H1 (cell line): Measurements from ENCODE around the gene SBNO2. TPM values are rescaled to one million over a fixed set of nuclear protein-coding genes. Genes with fewer than 3 reads are reported as not detected.

Source experiments
- CTCF ChIA-PET: fragments of 300-600 bp; sonication (Branson Sonifier 250); formaldehyde crosslinking; loops from one replicate; lab custom pipeline; 2021; ENCODE audit not compliant: partially characterized antibody; lab: Charles Lee
- POLR2A ChIA-PET: fragments of 300-600 bp; sonication (Branson Sonifier 250); formaldehyde crosslinking; loops from one replicate; lab custom pipeline; 2021; ENCODE audit warnings: inconsistent platforms; ENCODE audit not compliant: partially characterized antibody; lab: Charles Lee
- DNase-seq, 2 experiments: peaks; one replicate each; pipeline versions ENCODE4 v3.0.0 to v3.0.0-alpha.2; 2010 to 2022; ENCODE audit warnings: low spot score in 2 of 2, low read depth in 1 of 2, mixed read lengths in 1 of 2
- FAIRE-seq: peaks from 2 replicates; lab custom pipeline; 2011; peaks lifted over from hg19 to GRCh38; lab: Jason Lieb, UNC
- H2AFZ ChIP-seq: 2 replicates; pipeline ENCODE4 v1.8.1; 2012; ENCODE audit warnings: low read length, inconsistent platforms
- H2AK5ac ChIP-seq: 2 replicates; pipeline ENCODE4 v1.6.1; 2013; ENCODE audit warnings: low read depth, low read length
- H2BK120ac ChIP-seq: replicated peaks from 2 replicates; pipeline ENCODE3; 2013; ENCODE audit warnings: low read depth, low read length, inconsistent platforms
- H2BK12ac ChIP-seq: 2 replicates; pipeline ENCODE4 v1.6.1; 2013; ENCODE audit warnings: low read depth, low read length
- H2BK15ac ChIP-seq: 2 replicates; pipeline ENCODE4 v1.6.1; 2013; ENCODE audit warnings: low read length
- H2BK20ac ChIP-seq: 2 replicates; pipeline ENCODE4 v1.6.1; 2013; ENCODE audit warnings: low read length
- H2BK5ac ChIP-seq: 2 replicates; pipeline ENCODE4 v1.6.1; 2013; ENCODE audit warnings: low read depth, low read length
- H3K14ac ChIP-seq: 2 replicates; pipeline ENCODE4 v1.6.1; 2013; ENCODE audit warnings: inconsistent platforms; ENCODE audit not compliant: insufficient read length
- H3K18ac ChIP-seq: 2 replicates; pipeline ENCODE4 v1.6.1; 2013; ENCODE audit warnings: low read length; ENCODE audit errors: extremely low read depth
- H3K23ac ChIP-seq: 2 replicates; pipeline ENCODE4 v1.6.1; 2013; ENCODE audit warnings: inconsistent platforms; ENCODE audit not compliant: insufficient read length
- H3K23me2 ChIP-seq: 2 replicates; pipeline ENCODE4 v1.6.1; 2013; ENCODE audit warnings: low read depth, low read length
- H3K27ac ChIP-seq: 2 replicates; pipeline ENCODE4 v1.6.1; 2011; ENCODE audit warnings: low read depth, low read length, inconsistent platforms
- H3K27me3 ChIP-seq, 4 experiments: replicated peaks in 1 of 4; 1 replicate in 1 of 4; 2 replicates in 3 of 4; pipeline versions ENCODE4 v1.6.1 to v1.8.1; 2011 to 2013; ENCODE audit warnings: low read length in 3 of 4, mild to moderate bottlenecking in 3 of 4, inconsistent platforms in 2 of 4, mixed read lengths in 2 of 4, moderate library complexity in 1 of 4; ENCODE audit not compliant: control insufficient read depth in 3 of 4, insufficient read depth in 3 of 4; ENCODE audit errors: extremely low read depth in 1 of 4
- H3K36me3 ChIP-seq, 4 experiments: 2 replicates each; pipeline versions ENCODE4 v1.6.1 to v1.8.1; 2011 to 2013; ENCODE audit warnings: mild to moderate bottlenecking in 4 of 4, low read length in 3 of 4, moderate library complexity in 2 of 4, control low read depth in 1 of 4, inconsistent platforms in 1 of 4; ENCODE audit not compliant: insufficient read depth in 4 of 4, control insufficient read depth in 2 of 4
- H3K4ac ChIP-seq: replicated peaks from 2 replicates; pipeline ENCODE3; 2013; ENCODE audit warnings: low read length, low read depth, mixed read lengths, inconsistent platforms; ENCODE audit not compliant: insufficient read length
- H3K4me1 ChIP-seq, 4 experiments: replicated peaks in 1 of 4; 1 replicate in 1 of 4; 2 replicates in 3 of 4; pipeline versions ENCODE4 v1.6.1 to v1.8.1; 2011 to 2013; ENCODE audit warnings: low read length in 3 of 4, inconsistent platforms in 2 of 4, mixed read lengths in 1 of 4; ENCODE audit not compliant: insufficient read depth in 4 of 4, control insufficient read depth in 3 of 4
- H3K4me2 ChIP-seq, 2 experiments: 2 replicates each; pipeline versions ENCODE4 v1.6.1 to v1.8.1; 2011 to 2013; ENCODE audit warnings: low read depth in 2 of 2, low read length in 2 of 2, control low read depth in 1 of 2, inconsistent platforms in 1 of 2, mild to moderate bottlenecking in 1 of 2; ENCODE audit not compliant: insufficient read depth in 1 of 2
- H3K4me3 ChIP-seq, 4 experiments: fragments of 200-600, 300-600 bp in 1 of 4; sonication (generic), shearing (Covaris generic), sonication (Bioruptor Twin) in 1 of 4; 2 replicates each; pipeline versions ENCODE4 v1.5.1 to v1.8.1; 2011 to 2016; ENCODE audit warnings: low read length in 4 of 4, low read depth in 3 of 4, control low read depth in 2 of 4, inconsistent platforms in 2 of 4, mild to moderate bottlenecking in 2 of 4, mixed read lengths in 1 of 4, moderate library complexity in 1 of 4; ENCODE audit not compliant: insufficient read depth in 2 of 4; ENCODE audit errors: extremely low read depth in 1 of 4
- H3K56ac ChIP-seq: replicated peaks from 2 replicates; pipeline ENCODE3; 2013; ENCODE audit warnings: low read depth, mild to moderate bottlenecking, mixed read lengths, low read length, inconsistent platforms; ENCODE audit not compliant: insufficient read length
- H3K79me1 ChIP-seq: 2 replicates; pipeline ENCODE4 v1.6.1; 2013; ENCODE audit warnings: low read depth, low read length, control low read depth
- H3K79me2 ChIP-seq, 2 experiments: 2 replicates each; pipeline versions ENCODE4 v1.6.1 to v1.8.1; 2012 to 2013; ENCODE audit warnings: low read length in 2 of 2, mild to moderate bottlenecking in 2 of 2, inconsistent platforms in 1 of 2; ENCODE audit not compliant: insufficient read depth in 2 of 2, control insufficient read depth in 1 of 2
- H3K9ac ChIP-seq, 4 experiments: replicated peaks in 1 of 4; 1 replicate in 1 of 4; 2 replicates in 3 of 4; pipeline versions ENCODE4 v1.6.1 to v1.8.1; 2011 to 2013; ENCODE audit warnings: low read depth in 3 of 4, low read length in 3 of 4, control low read depth in 2 of 4, mild to moderate bottlenecking in 2 of 4, moderate library complexity in 2 of 4, inconsistent platforms in 1 of 4; ENCODE audit errors: extremely low read depth in 1 of 4
- H3K9me3 ChIP-seq, 2 experiments: 2 replicates each; pipeline versions ENCODE4 v1.6.1 to v1.8.1; 2012 to 2013; ENCODE audit warnings: mild to moderate bottlenecking in 2 of 2, moderate library complexity in 2 of 2, control low read depth in 1 of 2, inconsistent platforms in 1 of 2, low read depth in 1 of 2, low read length in 1 of 2, mixed read lengths in 1 of 2; ENCODE audit not compliant: insufficient read depth in 2 of 2
- H4K20me1 ChIP-seq, 2 experiments: replicated peaks in 1 of 2; 2 replicates each; pipeline versions ENCODE3 to v1.8.1; 2011 to 2013; ENCODE audit warnings: inconsistent platforms in 2 of 2, low read length in 2 of 2, mild to moderate bottlenecking in 1 of 2; ENCODE audit not compliant: insufficient read depth in 2 of 2, control insufficient read depth in 1 of 2
- H4K5ac ChIP-seq: 2 replicates; pipeline ENCODE4 v1.6.1; 2013; ENCODE audit warnings: low read length, low read depth, mixed read lengths, inconsistent platforms; ENCODE audit not compliant: insufficient read length
- H4K8ac ChIP-seq: 2 replicates; pipeline ENCODE4 v1.8.0; 2013; ENCODE audit warnings: mild to moderate bottlenecking, moderate library complexity, low read length, inconsistent platforms; ENCODE audit not compliant: insufficient read depth; ENCODE audit errors: extremely low read depth
- H4K91ac ChIP-seq: replicated peaks from 2 replicates; pipeline ENCODE3; 2013; ENCODE audit warnings: low read length, mixed read lengths, inconsistent platforms; ENCODE audit not compliant: insufficient read length
- GABPA ChIP-seq: IDR thresholded peaks from 2 replicates; pipeline ENCODE4 v1.6.1; 2011; ENCODE audit warnings: mild to moderate bottlenecking, low read length, moderate library complexity, borderline replicate concordance; ENCODE audit not compliant: insufficient read depth
- KDM5A ChIP-seq: fragments of 200-600 bp; IDR thresholded peaks from 2 replicates; pipeline ENCODE4 v1.7.1; 2012; ENCODE audit warnings: mild to moderate bottlenecking, low read length, inconsistent platforms, mixed read lengths
- MAX ChIP-seq: IDR thresholded peaks from 2 replicates; pipeline ENCODE4 v1.6.1; 2012; ENCODE audit warnings: inconsistent platforms
- SIN3A ChIP-seq, 2 experiments: IDR thresholded peaks in 1 of 2; conservative IDR thresholded peaks in 1 of 2; 2 replicates each; pipeline ENCODE4 v1.6.1; 2011 to 2012; ENCODE audit warnings: low read length in 2 of 2, improper control_type of control experiment in 1 of 2, low read depth in 1 of 2, mild to moderate bottlenecking in 1 of 2
- SP2 ChIP-seq: IDR thresholded peaks from 2 replicates; pipeline ENCODE4 v1.6.1; 2012; ENCODE audit warnings: mild to moderate bottlenecking, low read length, inconsistent platforms
- TAF7 ChIP-seq: optimal IDR thresholded peaks from 2 replicates; pipeline ENCODE3; 2011; ENCODE audit warnings: low read depth, mild to moderate bottlenecking, inconsistent platforms, low read length, moderate library complexity, borderline replicate concordance
- WGBS, 2 experiments: shearing (Covaris generic) in 1 of 2; methylation state at CpG; one replicate each; pipeline versions ENCODE4 v1.1.6 to v1.1.7; 2013 to 2015; ENCODE audit warnings: low lambda C conversion rate in 2 of 2, mixed read lengths in 2 of 2, inconsistent platforms in 1 of 2, low coverage in 1 of 2, missing lambda C conversion rate in 1 of 2; ENCODE audit not compliant: insufficient replicate concordance in 2 of 2, insufficient coverage in 1 of 2, insufficient read length in 1 of 2; ENCODE audit errors: extremely low coverage in 1 of 2, missing lambda C conversion rate in 1 of 2; 5-methylcytosine and 5-hydroxymethylcytosine counted together
- long read RNA-seq, 2 experiments: library from RNA in 1 of 2; library from capped mRNA in 1 of 2; stranded (forward); transcript quantifications; one replicate each; pipeline ENCODE4 v2.0.0, GENCODE V29; 2021; ENCODE audit warnings: inconsistent platforms in 1 of 2
- polyA minus RNA-seq, 3 experiments: library from RNA; depleted of rRNA, polyadenylated mRNA; stranded (reverse); fragments of >200 nt; gene quantifications; 1 replicate in 2 of 3; 2 replicates in 1 of 3; pipeline ENCODE4 v1.2.3, GENCODE V29; 2011
- polyA plus RNA-seq, 7 experiments: library from polyadenylated mRNA; depleted of rRNA in 3 of 7; stranded (reverse) in 5 of 7; unstranded in 2 of 7; fragments of >200 nt in 5 of 7; fragments of 200-250 nt in 2 of 7; gene quantifications; 1 replicate in 5 of 7; 2 replicates in 1 of 7; 4 replicates in 1 of 7; pipeline versions ENCODE4 v1.2.1 to v1.2.3, GENCODE V29; 2011 to 2013; ENCODE audit warnings: missing spikeins in 2 of 7, mixed read lengths in 2 of 7
- total RNA-seq: library from RNA; stranded (reverse); fragmentation: NEBNext Ultra II Directional; extraction: Animal tissue kit (Norgen Biotek cat#: 25700); gene quantifications from 2 replicates; pipeline ENCODE4 v1.2.1, GENCODE V29; 2021

SBNO2 gene
- total RNA-seq (31.4 and 37.4 TPM in 2 replicates), polyA plus RNA-seq (2011; rRNA removed) (12.2 and 21.3 TPM in 2 replicates), polyA minus RNA-seq (2011; rRNA and poly(A)+ RNA removed) (10.0 and 10.6 TPM in 2 replicates)
- polyA plus RNA-seq (2011; cell fraction: cytosol; rRNA removed), result 12.8 TPM
- 67.3 TPM for polyA plus RNA-seq (2011; cell fraction: nucleus; rRNA removed)
- 21.4 to 33.6 TPM (median 24.5 TPM) in 4 replicates for polyA plus RNA-seq (2012, experiment 1 of 2)
- 13.6 TPM for polyA plus RNA-seq (2012, experiment 2 of 2)
- 16.0 TPM for polyA plus RNA-seq (2013, experiment 1 of 2)
- polyA plus RNA-seq (2013, experiment 2 of 2), result 14.4 TPM
- 23.1 TPM for polyA minus RNA-seq (2011; cell fraction: cytosol; rRNA and poly(A)+ RNA removed)
- polyA minus RNA-seq (2011; cell fraction: nucleus; rRNA and poly(A)+ RNA removed), result 23.4 TPM
- long read RNA-seq, experiment 1, partial matches to known transcripts, result 7 of 15 reads
- long read RNA-seq, experiment 1, other reads (novel, unspliced or antisense), result 8 of 15 reads
- long read RNA-seq, experiment 2, partial matches to known transcripts, result 0 of 5 reads
- long read RNA-seq, experiment 2, other reads (novel, unspliced or antisense), result 5 of 5 reads

GRCh38 chr19:1173845-1174809 is at the start of gene SBNO2:
SBNO2 (minus strand) TSS chr19:1174268; CDS start chr19:1154276, 19,992 bp downstream.
- peak within 1 kb of the TSS; percentile 71 for H3K18ac ChIP-seq
- H2BK5ac ChIP-seq, result peak within 1 kb of the TSS; percentile 71; the same call in 1 of the 2 replicates
- 0 out of 2 replicates have a peak within 1 kb of the TSS, but pooled peaks have one; percentile 2 for H2BK12ac ChIP-seq
- H2BK15ac ChIP-seq, result peak within 1 kb of the TSS; percentile 72; the same call in 1 of the 2 replicates
- H3K4me3 ChIP-seq, result peak within 1 kb of the TSS; percentile 72 to 100 (median 78)
- peaks cover 26% of the 10 kb centered on the region for H3K79me1 ChIP-seq
- FAIRE-seq (no peak), DNase-seq (peak; percentile 70 to 100)
- H4K20me1 ChIP-seq, result peaks cover 0 to 17% of the 10 kb centered on the region in 2 experiments
- no peak within 1 kb of the TSS for H2AFZ ChIP-seq
- no peaks in the 10 kb centered on the region for H3K9me3 ChIP-seq
- no peak within 1 kb of the TSS for H3K14ac ChIP-seq
- peak within 1 kb of the TSS; percentile 78 for H4K5ac ChIP-seq
- peak within 1 kb of the TSS; percentile 84 for H4K91ac ChIP-seq
- peak within 1 kb of the TSS; percentile 53; the same call in 1 of the 2 replicates for H3K27ac ChIP-seq
- H3K79me2 ChIP-seq, result peaks cover 10 to 44% of the 10 kb centered on the region in 2 experiments
- ChIA-PET CTCF (interaction anchor here (3.7 kb wide), 1 partner anchor 61 kb away, joined by 17 read pairs; no protein-coding TSS in a partner anchor), POLR2A (no interaction called here)
- peaks cover 0 to 2% (median 0%) of the 10 kb centered on the region in 4 experiments; a peak in 1 of 8 replicates for H3K36me3 ChIP-seq
- H2BK20ac ChIP-seq, result peak within 1 kb of the TSS; percentile 32; the same call in 1 of the 2 replicates
- peak within 1 kb of the TSS; percentile 97 for H3K4ac ChIP-seq
- H3K23me2 ChIP-seq, result peaks cover 14% of the 10 kb centered on the region
- peak within 1 kb of the TSS; percentile 81 for H4K8ac ChIP-seq
- H3K23ac ChIP-seq, result no peak within 1 kb of the TSS
- peak within 1 kb of the TSS; percentile 69 for H3K56ac ChIP-seq
- H3K4me2 ChIP-seq, result peak within 1 kb of the TSS; percentile 72 to 86
- 0 out of 2 replicates have a peak within 1 kb of the TSS, but pooled peaks have one; percentile 65 for H2AK5ac ChIP-seq
- whole genome bisulfite sequencing, 2 experiments, result 39% methylated on average over 30 of the region's 84 CpGs; no CpG with 5 or more reads in 1 of the 2 experiments
- H3K9ac ChIP-seq, result peak within 1 kb of the TSS; percentile 48 to 77 (median 53); a peak in 6 of 7 replicates
- H3K4me1 ChIP-seq, result peaks cover 0 to 26% (median 14%) of the 10 kb centered on the region in 4 experiments; a peak in 5 of 7 replicates
- H3K27me3 ChIP-seq, result no peaks in the 10 kb centered on the region; a peak in 1 of 7 replicates
- H2BK120ac ChIP-seq, result peak within 1 kb of the TSS; percentile 79
- TF ChIP-seq KDM5A (0 out of 2 replicates have a peak, but pooled peaks have one; percentile 44), SIN3A (conservative IDR thresholded peaks at IDR 0.05 in 1 of 2, IDR thresholded peaks at IDR 0.05 in 1 of 2; ENCODE audit: low read depth in 1 of 2, low read length in 2 of 2) (peak; percentile 70 to 77; a peak in 2 of 4 replicates), SP2 (no peak), MAX (peak; percentile 46), GABPA (peak; percentile 88), TAF7 (peak; percentile 83)
